GM21717 (cell line): ENCODE data around the gene DGCR8.

Experiments used
- ATAC-seq: cut with Tn5 transposase; IDR thresholded peaks from one replicate; pipeline ENCODE4 v1.9.1; 2021; ENCODE audit warnings: mild to moderate bottlenecking, moderate library complexity; ENCODE audit not compliant: unreplicated experiment

DGCR8 gene

GRCh38 chr22:20052309-20053259, 27.5 kb upstream of the DGCR8 start:
- no peak for ATAC-seq

- no peak for ATAC-seq
Observed at GRCh38 chr22:20053407-20054033, 26.5 kb upstream of the DGCR8 start.

- no peak for ATAC-seq
Observed at GRCh38 chr22:20054034-20054427, 26.0 kb upstream of the DGCR8 start.

GRCh38 chr22:20054485-20054884, 25.6 kb upstream of the DGCR8 start:
- no peak for ATAC-seq

- no peak for ATAC-seq
Observed at GRCh38 chr22:20055144-20055543, 24.9 kb upstream of the DGCR8 start.

GRCh38 chr22:20055654-20056053, 24.4 kb upstream of the DGCR8 start:
- no peak for ATAC-seq

- ATAC-seq = no peak
Observed at GRCh38 chr22:20056161-20056560, 23.9 kb upstream of the DGCR8 start.

- no peak for ATAC-seq
Observed at GRCh38 chr22:20056696-20057386, 23.2 kb upstream of the DGCR8 start.

GRCh38 chr22:20057596-20058268, 22.3 kb upstream of the DGCR8 start:
- no peak for ATAC-seq

- no peak for ATAC-seq
Observed at GRCh38 chr22:20058989-20059770, 20.9 kb upstream of the DGCR8 start.

GRCh38 chr22:20060700-20061480, 19.2 kb upstream of the DGCR8 start:
- ATAC-seq = no peak

- no peak for ATAC-seq
Observed at GRCh38 chr22:20061481-20061861, 18.6 kb upstream of the DGCR8 start.

- ATAC-seq = no peak
Observed at GRCh38 chr22:20062043-20062765, 17.8 kb upstream of the DGCR8 start.

GRCh38 chr22:20062766-20063083, 17.3 kb upstream of the DGCR8 start:
- ATAC-seq = no peak

GRCh38 chr22:20063271-20064139, 16.5 kb upstream of the DGCR8 start:
- no peak for ATAC-seq

GRCh38 chr22:20064140-20064480, 15.9 kb upstream of the DGCR8 start:
- no peak for ATAC-seq

- no peak for ATAC-seq
Observed at GRCh38 chr22:20064545-20065262, 15.3 kb upstream of the DGCR8 start.
